GM12872 (cell line): ENCODE measurements around the gene ZNF526.

ENCODE experiments used
- TF ChIP-seq, protein P1 (sequence below): IDR thresholded peaks from 3 replicates; pipeline ENCODE4 v1.5.1; 2011; ENCODE audit warnings: low read depth, mild to moderate bottlenecking, low read length, moderate library complexity; ENCODE audit not compliant: insufficient read depth

Gene ZNF526

GRCh38 chr19:42272989-42273406, 52.9 kb downstream of the ZNF526 start:
- TF ChIP-seq, protein P1, sequence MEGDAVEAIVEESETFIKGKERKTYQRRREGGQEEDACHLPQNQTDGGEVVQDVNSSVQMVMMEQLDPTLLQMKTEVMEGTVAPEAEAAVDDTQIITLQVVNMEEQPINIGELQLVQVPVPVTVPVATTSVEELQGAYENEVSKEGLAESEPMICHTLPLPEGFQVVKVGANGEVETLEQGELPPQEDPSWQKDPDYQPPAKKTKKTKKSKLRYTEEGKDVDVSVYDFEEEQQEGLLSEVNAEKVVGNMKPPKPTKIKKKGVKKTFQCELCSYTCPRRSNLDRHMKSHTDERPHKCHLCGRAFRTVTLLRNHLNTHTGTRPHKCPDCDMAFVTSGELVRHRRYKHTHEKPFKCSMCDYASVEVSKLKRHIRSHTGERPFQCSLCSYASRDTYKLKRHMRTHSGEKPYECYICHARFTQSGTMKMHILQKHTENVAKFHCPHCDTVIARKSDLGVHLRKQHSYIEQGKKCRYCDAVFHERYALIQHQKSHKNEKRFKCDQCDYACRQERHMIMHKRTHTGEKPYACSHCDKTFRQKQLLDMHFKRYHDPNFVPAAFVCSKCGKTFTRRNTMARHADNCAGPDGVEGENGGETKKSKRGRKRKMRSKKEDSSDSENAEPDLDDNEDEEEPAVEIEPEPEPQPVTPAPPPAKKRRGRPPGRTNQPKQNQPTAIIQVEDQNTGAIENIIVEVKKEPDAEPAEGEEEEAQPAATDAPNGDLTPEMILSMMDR: no peak

- TF ChIP-seq, protein P1: no peak
Measured at GRCh38 chr19:42273407-42274064, 53.4 kb downstream of the ZNF526 start.

GRCh38 chr19:42274065-42274682, 54.1 kb downstream of the ZNF526 start:
- TF ChIP-seq, protein P1: no peak

- TF ChIP-seq, protein P1: no peak
Measured at GRCh38 chr19:42275103-42275502, 55.0 kb downstream of the ZNF526 start.

DNA sequence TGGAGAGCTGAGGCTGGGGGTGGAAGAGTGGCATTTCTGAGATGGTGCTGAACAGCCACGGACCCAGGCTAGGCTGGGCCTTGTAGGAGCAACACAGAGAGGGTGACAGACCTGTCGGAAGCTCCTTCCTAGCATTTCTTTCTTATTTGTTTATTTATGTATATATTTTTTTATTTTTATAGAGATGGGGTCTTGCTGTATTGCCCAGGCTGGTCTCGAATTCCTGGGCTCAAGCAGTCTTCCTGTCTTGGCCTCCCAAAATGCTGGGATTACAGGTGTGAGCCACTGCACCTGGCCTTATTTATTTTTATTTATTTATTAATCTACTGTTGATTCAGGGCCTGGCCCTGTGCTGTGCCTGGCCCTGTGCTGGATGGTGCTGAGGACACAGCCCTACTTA, 55.4 kb downstream of the ZNF526 start:
- TF ChIP-seq, protein P1: no peak

DNA sequence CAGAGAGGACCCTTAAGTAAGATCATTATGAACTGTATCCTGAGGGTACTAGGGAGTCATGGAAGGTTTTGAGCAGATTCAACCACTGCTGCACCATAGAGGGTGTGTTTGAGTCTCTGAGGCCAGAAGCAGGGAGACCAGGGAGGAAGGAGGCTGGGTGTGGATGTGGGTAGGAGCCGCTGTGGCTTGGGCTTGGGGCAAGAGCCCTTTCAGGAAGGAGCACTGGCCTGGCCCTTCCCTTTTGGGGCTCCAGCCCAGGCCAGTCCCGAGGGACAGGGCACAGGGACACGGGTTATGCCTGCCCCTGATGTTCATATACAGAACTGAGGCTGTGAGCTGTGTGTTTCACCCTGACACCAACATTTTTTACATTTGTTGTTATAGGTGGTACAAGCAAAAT, 56.2 kb downstream of the ZNF526 start:
- TF ChIP-seq, protein P1: no peak

GRCh38 chr19:42276821-42277220, 56.7 kb downstream of the ZNF526 start:
- TF ChIP-seq, protein P1: no peak
